ENCODE data around the gene ITGA8.
"Not testable (repeated sequence)": the region's sequence is repeated elsewhere in the genome, so short reads cannot be mapped to it uniquely, and the experiment has no call there.

ITGA8 gene

GRCh38 chr10:15719899-15720634 is at the start of gene ITGA8:
Gene ITGA8, minus strand, starts transcription at chr10:15719922. Its CDS starts 151 bp downstream, at chr10:15719771.
- no peak for DNase-seq

DNA sequence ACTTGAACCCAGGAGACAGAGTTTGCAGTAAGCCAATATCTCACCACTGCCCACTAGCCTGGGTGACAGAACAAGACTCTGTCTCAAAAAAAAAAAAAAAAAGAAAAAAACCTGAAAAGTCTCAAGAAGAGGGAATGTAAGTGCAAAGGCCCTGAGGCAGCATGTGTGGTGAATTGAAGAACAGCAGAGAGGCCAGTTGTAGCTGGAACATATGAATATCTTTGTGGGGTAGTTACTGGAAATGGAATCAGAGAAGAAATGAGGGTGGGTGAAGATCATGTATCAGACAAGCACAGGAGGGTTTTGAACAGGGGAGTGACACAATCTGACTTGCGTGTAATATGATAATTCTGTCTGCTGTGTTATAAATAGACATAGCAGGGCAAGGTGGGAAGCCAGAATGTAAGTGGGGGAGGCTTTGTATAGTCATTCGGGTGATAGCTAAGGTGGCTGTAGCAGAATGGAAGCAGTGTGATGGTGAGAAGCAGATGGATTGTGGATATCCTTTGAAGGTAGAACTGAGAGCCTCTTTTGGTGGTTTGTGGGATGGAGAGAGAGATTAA is 45.3 kb upstream of the ITGA8 start:
- DNase-seq, result no peak

- no peak for DNase-seq
Measured at GRCh38 chr10:15763006-15763405, 43.3 kb upstream of the ITGA8 start.

DNA sequence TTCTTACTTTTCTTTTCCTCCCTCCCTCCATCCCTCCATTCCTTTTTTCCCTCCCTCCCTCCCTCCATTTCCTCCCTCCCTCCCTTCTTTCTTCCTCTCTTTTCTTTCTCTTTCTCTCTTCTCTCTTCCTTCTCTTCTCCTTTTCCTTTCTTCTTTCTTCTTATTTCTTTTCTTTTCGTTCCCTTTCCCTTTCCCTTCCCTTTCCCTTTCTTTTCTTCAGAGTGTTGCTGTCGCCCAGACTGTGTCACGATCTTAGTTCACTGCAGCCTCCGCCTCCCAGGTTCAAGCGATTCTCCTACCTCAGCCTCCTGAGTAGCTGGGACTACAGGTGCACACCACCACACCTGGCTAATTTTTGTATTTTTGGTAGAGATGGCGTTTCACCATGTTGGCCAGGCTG is 42.5 kb upstream of the ITGA8 start:
- DNase-seq, result not testable (repeated sequence)

DNA sequence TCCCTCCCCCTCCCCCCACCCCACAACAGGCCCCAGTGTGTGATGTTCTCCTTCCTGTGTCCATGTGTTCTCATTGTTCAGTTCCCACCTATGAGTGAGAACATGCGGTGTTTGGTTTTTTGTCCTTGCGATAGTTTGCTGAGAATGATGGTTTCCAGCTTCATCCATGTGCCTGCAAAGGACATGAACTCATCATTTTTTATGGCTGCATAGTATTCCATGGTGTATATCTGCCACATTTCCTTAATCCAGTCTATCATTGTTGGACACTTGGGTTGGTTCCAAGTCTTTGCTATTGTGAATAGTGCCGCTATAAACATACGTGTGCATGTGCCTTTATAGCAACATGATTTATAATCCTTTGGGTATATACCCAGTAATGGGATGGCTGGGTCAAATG is 41.5 kb upstream of the ITGA8 start:
- DNase-seq, result not testable (repeated sequence)

DNA sequence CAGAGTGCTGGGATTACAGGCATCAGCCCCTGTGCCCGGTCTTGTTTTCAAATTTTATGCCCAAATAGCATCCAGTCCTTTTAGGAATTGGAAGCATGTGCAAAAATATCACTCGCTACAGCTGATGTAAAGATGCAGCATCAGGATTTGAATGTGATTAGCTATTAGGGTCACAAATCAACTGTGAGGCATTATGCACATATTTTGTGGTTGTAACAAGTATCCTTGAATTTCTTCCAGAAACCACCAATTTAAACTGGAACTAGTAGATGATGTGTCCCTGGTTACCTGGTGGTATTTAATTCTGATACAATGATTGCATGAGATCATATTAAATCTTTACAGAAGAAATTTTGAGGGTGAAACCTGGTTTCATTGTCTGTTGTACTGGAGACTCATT is 41.0 kb upstream of the ITGA8 start:
- DNase-seq, result no peak

DNA sequence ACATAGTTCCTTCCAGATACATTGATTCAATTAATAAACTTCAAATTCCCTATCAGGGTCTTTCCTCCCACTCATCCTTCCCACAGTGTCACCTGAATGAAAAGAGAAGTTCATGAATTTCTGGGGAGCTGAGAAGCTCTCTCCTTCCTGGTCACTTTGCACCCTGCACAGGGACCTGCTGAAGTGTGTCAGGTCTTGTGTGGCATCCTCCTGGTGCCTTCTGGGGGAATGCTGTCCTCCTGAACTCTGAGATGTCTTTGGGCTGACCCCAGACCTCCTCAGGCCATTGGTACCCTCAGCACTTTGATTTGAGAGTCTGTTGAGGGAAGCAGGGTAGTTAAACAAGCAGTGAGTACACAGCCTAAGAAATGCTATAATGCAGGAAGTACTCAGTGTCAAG is 39.5 kb upstream of the ITGA8 start:
- no peak for DNase-seq

- DNase-seq, result no peak
Measured at GRCh38 chr10:15758618-15759017, 38.9 kb upstream of the ITGA8 start.

GRCh38 chr10:15754937-15755336 is 35.2 kb upstream of the ITGA8 start:
- DNase-seq, result no peak

DNA sequence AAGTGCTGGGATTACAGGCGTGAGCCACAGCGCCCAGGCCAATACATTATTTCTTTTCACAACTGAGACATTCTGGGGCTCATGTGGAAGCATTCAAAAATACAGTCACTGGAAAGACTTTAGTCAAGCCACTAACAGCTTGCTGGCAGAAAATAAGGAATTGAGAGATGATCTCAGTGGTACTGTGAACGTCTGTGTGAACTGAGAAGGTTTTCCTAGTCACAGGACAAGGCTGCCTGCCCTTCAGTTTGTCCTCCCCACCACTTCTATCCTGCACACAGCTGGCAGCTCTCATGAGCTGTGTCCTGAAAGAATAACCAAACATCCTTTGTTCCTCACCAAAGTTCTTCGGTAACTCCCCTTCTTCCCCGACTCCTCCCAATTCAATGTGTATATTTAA is 31.3 kb upstream of the ITGA8 start:
- no peak for DNase-seq

- DNase-seq, result no peak
Measured at GRCh38 chr10:15748126-15748525, 28.4 kb upstream of the ITGA8 start.

- no peak for DNase-seq
Measured at GRCh38 chr10:15747632-15748031, 27.9 kb upstream of the ITGA8 start.

GRCh38 chr10:15745751-15746150 is 26.0 kb upstream of the ITGA8 start:
- no peak for DNase-seq

DNA sequence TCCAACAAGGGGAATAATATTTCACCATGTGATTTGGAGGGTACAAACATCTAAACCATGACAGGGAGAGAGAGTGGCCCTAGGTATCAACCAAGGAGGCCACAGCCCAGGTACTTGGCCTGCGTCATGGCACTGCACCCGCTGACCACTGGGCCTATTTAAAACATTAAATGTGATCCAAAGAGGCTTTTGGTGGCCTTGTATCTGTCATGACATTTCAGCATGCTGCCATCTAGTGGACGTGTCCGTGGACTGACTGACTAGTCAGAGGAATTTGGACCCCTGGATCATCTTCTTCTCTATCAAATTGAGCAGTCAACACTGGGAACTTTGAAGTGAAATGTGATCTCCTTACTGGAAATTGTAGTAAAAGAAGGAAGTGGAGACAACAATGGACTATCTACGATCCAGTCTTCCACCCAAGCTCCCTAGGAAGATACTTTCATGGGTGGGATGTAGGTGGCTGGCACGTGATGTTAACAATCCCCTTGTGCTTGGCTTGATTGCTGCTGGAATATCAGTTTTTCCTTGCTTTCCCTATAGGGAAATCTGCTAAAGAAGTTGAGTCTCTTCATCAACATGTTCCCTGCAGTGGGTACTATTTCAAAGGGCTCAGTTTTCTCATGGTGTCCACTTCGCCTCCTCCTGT is 24.6 kb upstream of the ITGA8 start:
- peak; percentile 10 to 21 for DNase-seq

GRCh38 chr10:15743443-15743842 is 23.7 kb upstream of the ITGA8 start:
- no peak for DNase-seq

- DNase-seq, result no peak
Measured at GRCh38 chr10:15742836-15743235, 23.1 kb upstream of the ITGA8 start.

DNA sequence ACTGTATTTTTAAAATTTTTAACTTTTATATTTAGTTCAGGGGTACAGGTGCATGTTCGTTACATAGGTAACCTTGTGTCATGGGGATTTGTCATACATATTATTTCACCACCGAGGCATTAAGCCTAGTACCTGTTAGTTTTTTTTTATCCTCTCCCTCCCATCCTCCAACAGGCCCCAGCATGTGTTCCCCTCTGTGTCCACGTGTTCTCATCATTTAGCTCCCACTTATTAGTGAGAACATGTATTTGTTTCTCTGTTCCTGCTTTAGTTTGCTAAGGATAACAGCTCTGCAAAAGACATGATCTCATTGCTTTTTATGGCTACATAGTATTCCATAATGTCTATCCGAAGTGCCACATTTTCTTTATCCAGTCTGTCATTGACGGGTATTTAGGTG is 22.4 kb upstream of the ITGA8 start:
- DNase-seq, result no peak

DNA sequence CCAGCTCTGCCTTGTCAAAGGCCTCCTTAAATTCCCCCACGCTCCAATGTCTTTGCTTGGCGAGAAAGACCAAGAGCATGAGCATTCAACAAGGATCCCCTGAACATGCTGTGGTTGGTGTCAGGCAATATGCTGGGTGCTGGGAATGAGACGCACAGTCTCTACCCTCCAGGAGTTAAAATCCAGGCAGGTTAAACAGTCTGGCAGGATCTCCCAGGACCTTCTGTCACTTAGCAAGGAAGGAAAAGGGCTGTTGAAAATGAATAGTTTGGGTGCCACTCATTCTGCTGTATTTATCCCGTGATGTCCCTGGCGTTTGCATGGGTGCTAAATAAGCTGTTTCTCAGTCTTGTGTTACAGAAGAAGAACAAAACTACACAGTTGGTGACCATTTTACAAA is 21.9 kb upstream of the ITGA8 start:
- no peak for DNase-seq

GRCh38 chr10:15740261-15740660 is 20.5 kb upstream of the ITGA8 start:
- DNase-seq, result no peak

DNA sequence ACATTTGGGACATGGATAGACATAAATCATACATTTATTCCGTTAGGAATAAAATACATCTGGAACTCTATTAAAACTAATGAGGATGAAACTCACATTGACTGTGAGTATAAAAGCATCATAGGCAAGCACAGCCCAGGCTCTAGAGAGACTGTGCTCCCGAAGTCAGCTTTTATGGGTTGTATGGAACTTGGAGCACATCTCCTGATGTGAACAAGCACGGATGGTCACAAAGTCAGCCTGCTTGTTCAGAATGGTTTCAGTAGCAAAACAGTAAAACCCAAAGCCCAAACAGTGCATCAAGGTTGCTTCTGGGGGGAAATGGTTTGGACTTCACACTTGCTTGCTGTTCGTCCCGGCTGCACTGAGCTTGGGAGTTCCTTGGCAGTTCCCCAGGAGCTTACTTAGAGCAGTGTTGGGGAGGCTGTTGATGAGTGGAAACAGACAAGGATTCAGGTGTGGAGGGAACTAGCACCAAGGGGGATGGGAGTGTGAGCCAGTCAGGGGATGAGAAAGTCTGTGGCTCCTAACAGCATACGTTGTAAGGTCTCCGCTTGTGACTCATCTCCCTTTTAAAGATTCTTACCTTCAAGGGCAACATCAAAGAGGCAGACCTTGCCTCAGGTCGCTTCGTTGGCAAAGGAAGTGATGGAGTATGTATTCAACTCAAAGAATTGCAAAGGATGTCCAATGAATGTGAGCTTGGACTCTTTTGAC is 19.7 kb upstream of the ITGA8 start:
- DNase-seq, result no peak

DNA sequence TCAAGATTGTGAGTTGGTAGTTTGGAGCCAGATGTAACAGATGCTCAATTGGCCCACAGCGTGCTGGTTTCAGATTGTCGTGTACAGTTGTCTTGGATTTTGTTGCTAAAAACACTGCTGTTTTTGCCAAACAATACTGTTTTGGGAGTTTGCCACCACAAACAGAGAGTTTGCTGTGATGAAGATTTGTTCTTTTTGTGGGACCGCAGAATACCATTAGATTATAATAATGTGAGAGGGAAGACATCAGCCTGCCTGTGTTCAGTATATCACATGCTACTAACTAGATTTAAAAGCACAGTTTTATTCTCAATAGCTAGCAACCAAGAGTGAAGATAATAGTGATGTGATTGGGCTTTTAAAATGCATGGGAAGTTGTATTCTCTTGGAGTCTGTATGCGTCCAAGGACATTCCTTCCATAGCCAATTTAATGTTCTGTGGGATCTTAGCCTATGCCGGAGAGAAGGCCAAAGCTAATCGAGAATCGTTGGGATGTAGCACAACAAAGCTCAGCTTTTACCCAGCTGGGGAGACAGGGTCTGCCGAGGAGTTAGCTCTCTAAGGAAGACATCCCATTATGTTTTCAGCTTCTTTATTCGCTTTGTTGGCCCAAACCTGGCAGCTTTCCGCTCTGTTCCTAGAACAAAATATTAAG is 18.7 kb upstream of the ITGA8 start:
- DNase-seq, result no peak

DNA sequence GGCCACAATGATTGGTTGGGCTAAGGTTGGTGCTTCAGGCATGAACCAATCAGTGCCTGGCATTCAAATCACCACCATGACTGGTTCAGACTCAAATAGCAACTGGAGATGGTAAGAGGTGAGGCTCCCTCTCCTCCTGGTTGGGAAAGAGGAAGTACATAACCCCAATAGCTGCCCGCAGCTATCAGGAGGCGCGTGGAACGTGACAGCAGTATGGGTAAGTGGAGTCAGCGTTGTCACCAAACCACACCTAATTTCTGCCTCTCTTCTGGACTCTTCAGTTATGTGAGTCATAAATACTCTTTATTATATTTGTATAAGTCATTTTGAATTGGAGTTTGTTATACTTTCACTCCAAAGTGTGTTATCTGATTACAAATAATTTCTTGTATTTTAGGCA is 17.9 kb upstream of the ITGA8 start:
- no peak for DNase-seq

DNA sequence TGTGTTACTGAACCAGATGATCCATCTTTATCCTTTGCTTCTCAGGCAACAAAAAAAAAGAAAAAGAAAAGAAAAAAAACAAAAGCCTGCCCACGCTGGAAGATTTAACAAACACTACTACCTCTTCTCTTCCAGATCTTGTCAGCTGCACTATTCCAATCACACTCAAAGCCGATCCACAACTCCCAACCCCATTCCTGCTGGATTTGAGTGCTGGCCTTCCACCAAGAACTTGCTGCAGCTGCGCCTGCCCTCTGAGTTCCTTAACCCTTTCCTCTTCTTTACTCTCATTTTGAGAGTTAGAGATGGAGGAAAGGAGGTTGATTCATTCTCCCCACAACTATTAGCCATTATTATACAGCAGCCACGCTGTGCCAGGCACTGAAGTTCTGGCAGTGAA is 16.0 kb upstream of the ITGA8 start:
- no peak for DNase-seq
